Esophagus squamous epithelium (tissue), 4 donors: ENCODE results near the gene ASPRV1.

ENCODE experiments used
- CTCF ChIP-seq, 6 experiments: fragments of 450-650 bp in 4 of 6; fragments of 200-600 bp in 2 of 6; sonication (generic) in 2 of 6; IDR thresholded peaks; one replicate each; pipeline ENCODE4 v1.5.1; 2016 to 2019; ENCODE audit warnings: antibody characterized with exemption in 6 of 6, mild to moderate bottlenecking in 4 of 6, moderate library complexity in 4 of 6
- POLR2A ChIP-seq, 4 donors: fragments of 450-650 bp; IDR thresholded peaks; one replicate each; pipeline ENCODE4 v1.6.1; 2017; ENCODE audit warnings: antibody characterized with exemption in 4 of 4, mild to moderate bottlenecking in 4 of 4, moderate library complexity in 3 of 4

- TF ChIP-seq POLR2A (IDR thresholded peaks at IDR 0.05) (no peak), CTCF (IDR thresholded peaks at IDR 0.05) (no peak)
These were observed 43.8 kb upstream of the ASPRV1 start for GRCh38 chr2:70005216-70005615.
